Endothelial cell of umbilical vein (primary cell): ENCODE measurements around the gene SLC43A1. TPM values are rescaled to one million over a fixed set of nuclear protein-coding genes. Genes with fewer than 3 reads are reported as not detected.
A peak's percentile ranks its signal among the peaks of the same experiment; 100 is the strongest.

Experiments used
- BruUV-seq: library from RNA; stranded (reverse); fragments of 400-500 nt; replicated peaks from 2 replicates; lab custom pipeline; 2021; lab: Mats Ljungman, UMichigan
- CTCF ChIA-PET: fragments of 300-600, 350-600 bp; sonication (Branson Sonifier 250); formaldehyde crosslinking; loops from one replicate; lab custom pipeline; 2021; ENCODE audit warnings: antibody characterized with exemption, inconsistent platforms; lab: Charles Lee
- POLR2A ChIA-PET: fragments of 300-600, 350-600 bp; sonication (Branson Sonifier 250); formaldehyde crosslinking; loops from one replicate; lab custom pipeline; 2021; ENCODE audit warnings: antibody characterized with exemption, inconsistent platforms; lab: Charles Lee
- DNase-seq: peaks from one replicate; pipeline ENCODE4 v3.0.0-alpha.2; 2011; ENCODE audit warnings: low read depth, low spot score
- FAIRE-seq: peaks from 2 replicates; lab custom pipeline; 2011; peaks lifted over from hg19 to GRCh38; lab: Jason Lieb, UNC
- H2AFZ ChIP-seq: 2 replicates; pipeline ENCODE4 v1.6.0; 2012; ENCODE audit warnings: low read depth, low read length, control low read depth, inconsistent platforms
- H3K27ac ChIP-seq: 2 replicates; pipeline ENCODE4 v1.5.1; 2011; ENCODE audit warnings: low read depth, mild to moderate bottlenecking, control low read depth, low read length, moderate library complexity; ENCODE audit not compliant: insufficient read depth
- H3K27me3 ChIP-seq, 2 experiments: 2 replicates each; pipeline versions ENCODE4 v1.6.0 to v1.6.1; 2011; ENCODE audit warnings: low read length in 2 of 2, mixed read lengths in 1 of 2; ENCODE audit not compliant: control insufficient read depth in 2 of 2, insufficient read depth in 2 of 2
- H3K36me3 ChIP-seq, 2 experiments: 2 replicates in 1 of 2; 3 replicates in 1 of 2; pipeline ENCODE4 v1.5.1; 2011; ENCODE audit warnings: low read length in 2 of 2, mild to moderate bottlenecking in 1 of 2, moderate library complexity in 1 of 2; ENCODE audit not compliant: control insufficient read depth in 2 of 2, insufficient read depth in 2 of 2; ENCODE audit errors: extremely low read depth in 1 of 2
- H3K4me1 ChIP-seq: 3 replicates; pipeline ENCODE4 v1.5.1; 2011; ENCODE audit warnings: mild to moderate bottlenecking, low read length; ENCODE audit not compliant: control insufficient read depth, insufficient read depth; ENCODE audit errors: extremely low read depth
- H3K4me2 ChIP-seq: 2 replicates; pipeline ENCODE4 v1.6.1; 2011; ENCODE audit warnings: low read length, control low read depth, mixed read lengths; ENCODE audit not compliant: insufficient read depth
- H3K4me3 ChIP-seq, 3 experiments: fragments of 200-600 bp in 1 of 3; sonication (generic), shearing (Covaris generic) in 1 of 3; replicated peaks in 1 of 3; 2 replicates each; pipeline ENCODE4 v1.5.1; 2011 to 2016; ENCODE audit warnings: control low read depth in 3 of 3, low read length in 3 of 3, mild to moderate bottlenecking in 2 of 3, inconsistent platforms in 1 of 3, low read depth in 1 of 3, moderate library complexity in 1 of 3; ENCODE audit not compliant: insufficient read depth in 1 of 3
- H3K79me2 ChIP-seq: 2 replicates; pipeline ENCODE4 v1.6.0; 2012; ENCODE audit warnings: low read length, inconsistent platforms; ENCODE audit not compliant: control insufficient read depth, insufficient read depth
- H3K9ac ChIP-seq: replicated peaks from 2 replicates; pipeline ENCODE3; 2011; ENCODE audit warnings: low read length, control low read depth; ENCODE audit not compliant: insufficient read depth; ENCODE audit errors: extremely low read depth
- H3K9me1 ChIP-seq: replicated peaks from 3 replicates; pipeline ENCODE4 v1.6.0; 2011; ENCODE audit warnings: mild to moderate bottlenecking, low read length; ENCODE audit not compliant: control insufficient read depth, insufficient read depth; ENCODE audit errors: extremely low read depth
- H3K9me3 ChIP-seq: replicated peaks from 2 replicates; pipeline ENCODE4 v1.5.1; 2012; ENCODE audit warnings: low read length, inconsistent platforms; ENCODE audit not compliant: control insufficient read depth, insufficient read depth
- H4K20me1 ChIP-seq: replicated peaks from 2 replicates; pipeline ENCODE3; 2011; ENCODE audit warnings: mild to moderate bottlenecking, low read length; ENCODE audit not compliant: control insufficient read depth, insufficient read depth; ENCODE audit errors: extremely low read depth
- EZH2 ChIP-seq: IDR thresholded peaks from 2 replicates; pipeline ENCODE4 v1.6.1; 2012; ENCODE audit warnings: borderline replicate concordance, low read depth, mild to moderate bottlenecking, moderate library complexity, low read length, inconsistent platforms; ENCODE audit not compliant: severe bottlenecking
- FOS ChIP-seq: IDR thresholded peaks from 2 replicates; pipeline ENCODE4 v1.6.1; 2011; ENCODE audit warnings: mild to moderate bottlenecking, low read length, moderate library complexity, borderline replicate concordance; ENCODE audit not compliant: insufficient read depth
- GATA2 ChIP-seq: IDR thresholded peaks from 2 replicates; pipeline ENCODE4 v1.7.0; 2011; ENCODE audit warnings: low read depth, mild to moderate bottlenecking, moderate library complexity, mixed read lengths, low read length; ENCODE audit not compliant: insufficient read length, insufficient read depth
- MAX ChIP-seq: IDR thresholded peaks from 2 replicates; pipeline ENCODE4 v1.6.1; 2011; ENCODE audit not compliant: insufficient read depth, insufficient read length
- dilution Hi-C: fragments of 300-500 bp; cut with MboI; formaldehyde crosslinking; loops from one replicate; pipeline ENCODE4 v1.15.0; 2019; ENCODE audit warnings: low sequenced_read_pairs; ENCODE audit not compliant: extremely low pct_ligation_motif_present
- intact Hi-C: fragments of 100-400 bp; cut with micrococcal nuclease; formaldehyde crosslinking; loops from one replicate; pipeline ENCODE4 v1.10.0; 2022
- polyA plus RNA-seq, 4 experiments: library from polyadenylated mRNA; depleted of rRNA in 3 of 4; stranded (reverse) in 3 of 4; unstranded in 1 of 4; fragments of >200 nt; gene quantifications; 2 replicates each; pipeline versions ENCODE4 v1.2.1 to v1.2.3, GENCODE V29; 2011 to 2012; ENCODE audit warnings: missing spikeins in 1 of 4
- total RNA-seq: library from RNA; stranded (reverse); gene quantifications from 2 replicates; pipeline ENCODE4 v1.2.3, GENCODE V29; 2021
- TF ChIP-seq, protein P1 (sequence below), 2 donors: IDR thresholded peaks; 1 replicate in 1 of 2; 2 replicates in 1 of 2; pipeline ENCODE4 v1.5.1; 2011; ENCODE audit warnings: low read length in 2 of 2, mild to moderate bottlenecking in 2 of 2, moderate library complexity in 2 of 2, control low read depth in 1 of 2, inconsistent platforms in 1 of 2, low read depth in 1 of 2; ENCODE audit not compliant: insufficient read depth in 1 of 2; ENCODE audit errors: extremely low read depth in 1 of 2

Gene SLC43A1
- total and polyA plus RNA-seq, 2 donors (not counting 3 experiments of a cell fraction or from before 2014, with no cell fraction given) = 13.7 to 19.5 TPM

- H3K4me2 ChIP-seq = no peak overlapping the region
- DNase-seq = peak; percentile 42
- TF ChIP-seq, protein P1, sequence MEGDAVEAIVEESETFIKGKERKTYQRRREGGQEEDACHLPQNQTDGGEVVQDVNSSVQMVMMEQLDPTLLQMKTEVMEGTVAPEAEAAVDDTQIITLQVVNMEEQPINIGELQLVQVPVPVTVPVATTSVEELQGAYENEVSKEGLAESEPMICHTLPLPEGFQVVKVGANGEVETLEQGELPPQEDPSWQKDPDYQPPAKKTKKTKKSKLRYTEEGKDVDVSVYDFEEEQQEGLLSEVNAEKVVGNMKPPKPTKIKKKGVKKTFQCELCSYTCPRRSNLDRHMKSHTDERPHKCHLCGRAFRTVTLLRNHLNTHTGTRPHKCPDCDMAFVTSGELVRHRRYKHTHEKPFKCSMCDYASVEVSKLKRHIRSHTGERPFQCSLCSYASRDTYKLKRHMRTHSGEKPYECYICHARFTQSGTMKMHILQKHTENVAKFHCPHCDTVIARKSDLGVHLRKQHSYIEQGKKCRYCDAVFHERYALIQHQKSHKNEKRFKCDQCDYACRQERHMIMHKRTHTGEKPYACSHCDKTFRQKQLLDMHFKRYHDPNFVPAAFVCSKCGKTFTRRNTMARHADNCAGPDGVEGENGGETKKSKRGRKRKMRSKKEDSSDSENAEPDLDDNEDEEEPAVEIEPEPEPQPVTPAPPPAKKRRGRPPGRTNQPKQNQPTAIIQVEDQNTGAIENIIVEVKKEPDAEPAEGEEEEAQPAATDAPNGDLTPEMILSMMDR (IDR thresholded peaks at IDR 0.05; ENCODE audit: extremely low read depth in 1 of 2, insufficient read depth in 1 of 2, low read depth in 1 of 2, low read length in 2 of 2) = peak; percentile 85 to 91
- TF ChIP-seq GATA2 (no peak), EZH2 (no peak), MAX (no peak), FOS (no peak)
- intact Hi-C loops = loop anchor here (1.0 to 5.0 kb wide), 2 partner anchors 33 to 1018 kb away; no protein-coding TSS in a partner anchor
- no peaks in the 10 kb centered on the region for H3K79me2 ChIP-seq
- H2AFZ ChIP-seq = no peak overlapping the region
- FAIRE-seq = peak; percentile 63
- CTCF ChIA-PET = interaction anchor here (0.6 to 8.6 kb wide), 37 partner anchors 12 to 1032 kb away, joined by 3 to 316 read pairs (median 4); partner anchors contain the start of genes CTNND1, P2RX3, RTN4RL2 and SLC43A1
- H3K9me3 ChIP-seq = no peaks in the 10 kb centered on the region
- H3K27me3 ChIP-seq = no peaks in the 10 kb centered on the region
- no peaks in the 10 kb centered on the region for H3K36me3 ChIP-seq
- H3K27ac ChIP-seq = no peak overlapping the region
- no TSS peak for BruUV-seq
- no peak overlapping the region for H3K9ac ChIP-seq
- dilution Hi-C loops = no loop called here
- no peaks in the 10 kb centered on the region for H3K4me1 ChIP-seq
- no peaks in the 10 kb centered on the region for H3K9me1 ChIP-seq
- POLR2A ChIA-PET = no interaction called here
- H3K4me3 ChIP-seq = no peak overlapping the region
- H4K20me1 ChIP-seq = no peaks in the 10 kb centered on the region
Observed at GRCh38 chr11:57493507-57494503, 21.7 kb downstream of the SLC43A1 start.
